NT2/D1 (cell line): ENCODE data around the gene WFDC2.

Source experiments
- DNase-seq: peaks from one replicate; pipeline ENCODE4 v3.0.0-alpha.2; 2011; ENCODE audit warnings: low read depth, low spot score
- H3K27me3 ChIP-seq: 2 replicates; pipeline ENCODE4 v1.6.0; 2011; ENCODE audit warnings: mild to moderate bottlenecking; ENCODE audit not compliant: insufficient read length, insufficient read depth
- H3K36me3 ChIP-seq: 2 replicates; pipeline ENCODE4 v1.6.1; 2011; ENCODE audit warnings: mild to moderate bottlenecking, low read length, mixed read lengths; ENCODE audit not compliant: insufficient read depth, insufficient read length
- H3K4me1 ChIP-seq: 2 replicates; pipeline ENCODE4 v1.5.1; 2011; ENCODE audit not compliant: insufficient read depth, insufficient read length
- H3K4me3 ChIP-seq: 2 replicates; pipeline ENCODE4 v1.5.1; 2011; ENCODE audit warnings: low read depth; ENCODE audit not compliant: insufficient read length
- H3K9ac ChIP-seq: 2 replicates; pipeline ENCODE4 v1.6.0; 2011; ENCODE audit warnings: low read depth; ENCODE audit not compliant: insufficient read length
- H3K9me3 ChIP-seq: 2 replicates; pipeline ENCODE4 v1.5.1; 2011; ENCODE audit warnings: mild to moderate bottlenecking, low read length; ENCODE audit not compliant: insufficient read depth
- SUZ12 ChIP-seq: IDR thresholded peaks from 2 replicates; pipeline ENCODE4 v1.6.1; 2011; ENCODE audit not compliant: insufficient read length, insufficient read depth; ENCODE audit errors: extremely low read depth
- YY1 ChIP-seq: IDR thresholded peaks from 2 replicates; pipeline ENCODE4 v1.6.1; 2011; ENCODE audit not compliant: insufficient read length, insufficient read depth
- ZNF274 ChIP-seq: IDR thresholded peaks from 2 replicates; pipeline ENCODE4 v1.6.1; 2011; ENCODE audit warnings: mild to moderate bottlenecking, low read depth, low read length

Gene WFDC2

GRCh38 chr20:45452772-45453691 lies 16.5 kb upstream of the WFDC2 start:
- peaks cover 3% of the 10 kb centered on the region for H3K4me1 ChIP-seq
- DNase-seq, result no peak

DNA sequence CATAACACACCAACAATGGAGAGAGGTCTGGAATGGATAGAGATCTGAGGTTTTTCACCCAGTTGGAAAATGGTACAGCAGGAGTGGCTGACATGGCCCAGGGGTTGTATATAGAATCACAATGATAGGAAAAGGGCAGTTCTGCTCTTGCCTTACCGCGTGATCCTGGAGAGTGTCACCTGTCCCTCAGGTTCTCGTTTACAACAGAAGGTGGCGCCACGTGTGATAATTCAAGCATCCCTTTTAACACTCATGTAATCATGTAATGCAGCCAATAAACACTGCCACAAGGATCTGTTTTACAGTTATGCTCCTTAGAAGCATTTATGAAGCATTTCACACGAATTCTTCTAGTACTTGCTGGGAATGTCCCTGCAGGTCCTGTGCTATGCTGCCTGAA lies 12.9 kb upstream of the WFDC2 start:
- no peaks in the 10 kb centered on the region for H3K4me1 ChIP-seq
- H3K27me3 ChIP-seq, result no peaks in the 10 kb centered on the region
- H3K9ac ChIP-seq, result no peak overlapping the region
- no peaks in the 10 kb centered on the region for H3K9me3 ChIP-seq
- DNase-seq, result no peak
- TF ChIP-seq SUZ12 (no peak), YY1 (no peak), ZNF274 (no peak)
- H3K36me3 ChIP-seq, result no peaks in the 10 kb centered on the region
- H3K4me3 ChIP-seq, result no peak overlapping the region

More at GRCh38 chr20:45452772-45453691, 16.5 kb upstream of the WFDC2 start:
- H3K9ac ChIP-seq, result no peak overlapping the region
- no peak for TF ChIP-seq ZNF274
- no peak for TF ChIP-seq SUZ12
- no peaks in the 10 kb centered on the region for H3K27me3 ChIP-seq
- H3K4me3 ChIP-seq, result no peak overlapping the region
- H3K36me3 ChIP-seq, result no peaks in the 10 kb centered on the region
- no peaks in the 10 kb centered on the region for H3K9me3 ChIP-seq

DNA sequence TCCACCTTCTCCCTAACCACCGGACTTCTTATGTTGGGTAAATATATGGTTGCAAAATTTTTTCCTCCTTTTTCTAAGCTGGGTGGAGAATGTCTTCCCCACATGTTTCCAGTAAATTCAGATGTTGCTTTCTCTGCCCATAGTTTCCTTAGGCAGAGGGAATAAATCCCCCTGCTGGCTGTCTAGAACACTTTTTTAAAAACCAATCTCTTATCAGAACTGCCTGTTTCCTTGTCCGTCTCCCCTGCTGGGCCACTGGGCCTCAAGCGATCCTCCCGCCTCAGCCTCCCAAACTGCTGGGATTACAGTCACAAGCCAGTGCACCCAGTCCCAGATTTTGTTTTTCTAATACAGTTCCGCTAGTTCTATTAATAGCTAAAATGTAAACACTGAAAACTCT lies 9.9 kb upstream of the WFDC2 start:
- Histone ChIP-seq H3K9me3 (no peaks in the 10 kb centered on the region), H3K27me3 (no peaks in the 10 kb centered on the region), H3K4me3 (no peak overlapping the region), H3K9ac (no peak overlapping the region), H3K4me1 (no peaks in the 10 kb centered on the region), H3K36me3 (no peaks in the 10 kb centered on the region)
- no peak for DNase-seq
- no peak for TF ChIP-seq SUZ12
- no peak for TF ChIP-seq ZNF274
- no peak for TF ChIP-seq YY1

DNA sequence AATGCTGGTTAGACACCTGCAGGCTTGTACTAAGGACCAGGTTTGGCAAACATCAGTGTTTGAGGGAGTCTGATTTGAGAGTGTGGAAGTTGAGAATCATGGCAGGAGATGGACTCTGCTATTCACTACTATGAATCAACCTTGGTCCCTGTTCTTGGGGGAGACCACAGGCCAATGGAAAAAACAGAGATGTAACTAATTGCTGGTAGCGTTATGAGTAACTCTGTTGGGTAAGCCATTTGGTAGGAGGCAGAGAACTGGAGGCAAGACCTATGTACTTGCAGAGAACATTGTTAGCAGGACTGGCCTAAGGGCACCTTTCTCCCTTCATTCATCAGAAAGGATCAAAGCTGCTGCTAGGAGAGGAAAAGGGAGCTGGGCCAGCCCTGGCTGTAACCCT lies 8.3 kb upstream of the WFDC2 start:
- Histone ChIP-seq H3K4me3 (no peak overlapping the region), H3K9me3 (no peaks in the 10 kb centered on the region), H3K27me3 (no peaks in the 10 kb centered on the region), H3K36me3 (no peaks in the 10 kb centered on the region), H3K4me1 (no peaks in the 10 kb centered on the region), H3K9ac (no peak overlapping the region)
- TF ChIP-seq YY1, result no peak
- TF ChIP-seq ZNF274, result no peak
- TF ChIP-seq SUZ12, result no peak
- no peak for DNase-seq

DNA sequence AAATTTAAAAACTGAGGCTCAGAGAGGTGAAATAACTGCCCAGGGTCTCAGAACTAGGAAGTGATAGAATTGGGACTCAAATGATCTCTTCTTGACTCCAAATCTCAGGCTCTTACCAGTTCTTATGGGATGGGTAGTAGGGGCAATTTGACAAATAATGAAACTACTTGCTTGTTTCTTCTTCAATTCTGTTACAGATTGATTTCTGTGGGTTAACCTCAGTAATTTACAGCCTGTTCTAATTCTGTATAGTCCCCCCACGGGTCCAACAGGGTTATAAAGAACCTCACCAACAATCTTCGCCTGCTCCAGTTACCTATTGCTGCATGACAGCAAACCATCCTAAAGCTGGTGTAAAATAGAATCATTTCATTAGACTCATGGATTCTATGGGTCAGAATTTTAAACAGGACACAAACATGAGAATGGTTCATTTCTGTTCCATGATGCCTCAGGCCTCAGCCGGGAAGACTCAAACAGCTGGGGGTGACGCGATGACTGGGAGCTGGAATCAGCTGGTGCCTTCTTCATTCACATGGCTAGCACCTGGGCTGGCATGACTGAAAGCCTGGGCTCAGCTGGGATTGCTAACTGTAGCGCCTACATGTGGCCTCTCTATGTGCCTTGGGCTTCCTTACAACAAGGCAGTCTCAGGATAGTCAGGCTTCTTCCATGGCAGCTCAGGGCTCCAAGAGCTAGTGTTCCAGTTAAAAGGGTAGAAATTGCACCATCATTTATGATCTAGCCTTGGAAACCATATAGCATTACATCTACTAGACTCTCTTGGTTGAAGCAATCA lies 6.6 kb upstream of the WFDC2 start:
- H3K27me3 ChIP-seq, result no peaks in the 10 kb centered on the region
- TF ChIP-seq ZNF274, result no peak
- no peak for TF ChIP-seq YY1
- no peak for TF ChIP-seq SUZ12
- H3K36me3 ChIP-seq, result no peaks in the 10 kb centered on the region

GRCh38 chr20:45463709-45464108 lies 5.8 kb upstream of the WFDC2 start:
- no peak for DNase-seq
- Histone ChIP-seq H3K4me3 (no peak overlapping the region), H3K9me3 (no peaks in the 10 kb centered on the region), H3K9ac (no peak overlapping the region), H3K27me3 (no peaks in the 10 kb centered on the region), H3K36me3 (no peaks in the 10 kb centered on the region), H3K4me1 (peaks cover 5% of the 10 kb centered on the region)
- no peak for TF ChIP-seq SUZ12
- TF ChIP-seq YY1, result no peak
- no peak for TF ChIP-seq ZNF274

More for the DNA sequence above, 6.6 kb upstream of the WFDC2 start:
- H3K4me3 ChIP-seq, result no peak overlapping the region
- no peak overlapping the region for H3K9ac ChIP-seq
- peaks cover 3% of the 10 kb centered on the region for H3K4me1 ChIP-seq
- H3K9me3 ChIP-seq, result no peaks in the 10 kb centered on the region
- no peak for DNase-seq

DNA sequence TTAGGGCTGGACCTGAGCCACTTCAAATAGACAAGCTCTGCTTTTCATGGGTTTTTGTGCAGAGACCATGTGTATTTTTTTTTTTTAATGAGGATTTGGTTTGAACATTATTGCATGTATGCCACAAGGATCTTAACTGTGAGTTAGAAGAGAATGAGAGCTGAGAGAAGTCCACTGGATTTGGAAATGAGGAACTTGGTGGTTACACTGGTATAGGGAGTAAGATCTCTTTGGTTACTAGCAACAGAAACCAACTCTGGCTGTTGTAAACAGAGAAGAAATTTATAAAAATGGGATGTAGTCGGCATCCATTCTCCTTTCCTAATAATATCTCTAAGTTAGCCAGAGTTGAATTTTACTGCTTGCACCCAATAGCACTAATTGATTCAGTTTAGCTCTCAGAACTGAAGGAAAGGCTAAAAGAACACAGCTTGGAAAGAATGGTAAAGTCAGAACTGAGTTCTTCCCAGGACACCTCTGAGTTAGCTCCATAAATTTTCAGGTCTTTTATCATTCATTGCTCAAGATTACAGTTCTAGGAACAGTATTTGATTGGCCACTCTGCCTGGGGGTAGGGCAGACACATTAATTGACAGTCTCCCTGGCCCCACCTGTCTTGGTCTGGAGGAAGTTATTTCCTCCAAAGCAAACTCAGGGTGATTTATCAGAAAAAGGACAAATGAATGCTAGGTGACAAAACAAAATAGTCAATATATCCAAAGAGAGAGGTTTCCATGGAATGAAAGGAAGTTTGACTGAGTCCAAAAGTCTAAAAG lies 3.9 kb upstream of the WFDC2 start:
- no peak for DNase-seq
- Histone ChIP-seq H3K27me3 (no peaks in the 10 kb centered on the region), H3K36me3 (no peaks in the 10 kb centered on the region), H3K9ac (no peak overlapping the region), H3K9me3 (no peaks in the 10 kb centered on the region), H3K4me3 (no peak overlapping the region), H3K4me1 (peaks cover 8% of the 10 kb centered on the region)
- TF ChIP-seq SUZ12 (no peak), YY1 (no peak), ZNF274 (no peak)
